HEK293T (cell line): ENCODE data around the gene RBBP8.

Source experiments
- FOXA1 ChIP-seq: fragments of 450-650 bp; IDR thresholded peaks from 2 replicates; pipeline ENCODE4 v1.6.1; 2016; ENCODE audit warnings: mild to moderate bottlenecking
- PKNOX1 ChIP-seq: fragments of 450-650 bp; IDR thresholded peaks from 2 replicates; pipeline ENCODE4 v1.6.1; 2016
- SUZ12 ChIP-seq: fragments of 450-650 bp; IDR thresholded peaks from 2 replicates; pipeline ENCODE4 v1.6.1; 2016; ENCODE audit warnings: mild to moderate bottlenecking

- no peak for TF ChIP-seq SUZ12
- no peak for TF ChIP-seq FOXA1
- no peak for TF ChIP-seq PKNOX1
Observed at GRCh38 chr18:22964116-22964515, 31.0 kb downstream of the RBBP8 start.
